HG03025 (cell line): ENCODE measurements around the gene EGFL7.

Experiments used
- ATAC-seq: cut with Tn5 transposase; IDR thresholded peaks from one replicate; pipeline ENCODE4 v1.9.1; 2021; ENCODE audit warnings: mild to moderate bottlenecking, moderate library complexity; ENCODE audit not compliant: unreplicated experiment, low FRiP score

The EGFL7 gene

DNA sequence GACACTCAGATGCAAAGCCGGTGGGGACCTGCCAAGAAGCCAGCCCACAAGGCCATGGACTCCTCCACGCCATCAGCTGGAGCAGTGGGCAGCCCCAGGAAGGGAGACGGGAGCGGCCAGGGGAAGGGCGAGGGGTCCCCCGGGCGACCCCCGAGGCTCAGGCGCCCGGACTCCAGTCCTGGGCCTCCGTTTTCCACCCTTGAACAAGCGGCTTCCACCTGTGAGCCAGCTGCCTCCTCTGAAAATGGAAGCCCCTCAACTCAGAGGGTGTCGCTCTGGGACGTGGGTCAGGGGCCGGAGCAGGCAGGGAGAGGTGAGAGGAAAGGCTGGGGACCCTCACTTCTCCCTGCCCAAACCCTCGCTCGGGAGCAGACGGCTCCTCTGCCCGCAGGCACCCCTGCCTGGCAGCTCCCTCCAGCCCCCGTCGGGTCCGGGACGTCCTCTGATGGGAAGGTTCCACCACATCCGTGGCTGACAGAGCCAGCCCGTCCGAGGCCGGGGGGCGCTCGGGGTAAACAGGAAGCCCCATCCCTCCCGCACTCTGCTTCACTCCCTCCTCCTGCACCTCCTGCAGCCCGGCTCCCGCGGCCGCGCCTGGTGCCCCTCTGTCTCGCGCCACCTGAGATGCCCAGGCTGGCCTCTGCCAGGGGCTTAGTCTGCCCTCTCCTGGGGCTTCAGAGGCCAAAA lies 3.7 kb upstream of the EGFL7 start:
- no peak for ATAC-seq

DNA sequence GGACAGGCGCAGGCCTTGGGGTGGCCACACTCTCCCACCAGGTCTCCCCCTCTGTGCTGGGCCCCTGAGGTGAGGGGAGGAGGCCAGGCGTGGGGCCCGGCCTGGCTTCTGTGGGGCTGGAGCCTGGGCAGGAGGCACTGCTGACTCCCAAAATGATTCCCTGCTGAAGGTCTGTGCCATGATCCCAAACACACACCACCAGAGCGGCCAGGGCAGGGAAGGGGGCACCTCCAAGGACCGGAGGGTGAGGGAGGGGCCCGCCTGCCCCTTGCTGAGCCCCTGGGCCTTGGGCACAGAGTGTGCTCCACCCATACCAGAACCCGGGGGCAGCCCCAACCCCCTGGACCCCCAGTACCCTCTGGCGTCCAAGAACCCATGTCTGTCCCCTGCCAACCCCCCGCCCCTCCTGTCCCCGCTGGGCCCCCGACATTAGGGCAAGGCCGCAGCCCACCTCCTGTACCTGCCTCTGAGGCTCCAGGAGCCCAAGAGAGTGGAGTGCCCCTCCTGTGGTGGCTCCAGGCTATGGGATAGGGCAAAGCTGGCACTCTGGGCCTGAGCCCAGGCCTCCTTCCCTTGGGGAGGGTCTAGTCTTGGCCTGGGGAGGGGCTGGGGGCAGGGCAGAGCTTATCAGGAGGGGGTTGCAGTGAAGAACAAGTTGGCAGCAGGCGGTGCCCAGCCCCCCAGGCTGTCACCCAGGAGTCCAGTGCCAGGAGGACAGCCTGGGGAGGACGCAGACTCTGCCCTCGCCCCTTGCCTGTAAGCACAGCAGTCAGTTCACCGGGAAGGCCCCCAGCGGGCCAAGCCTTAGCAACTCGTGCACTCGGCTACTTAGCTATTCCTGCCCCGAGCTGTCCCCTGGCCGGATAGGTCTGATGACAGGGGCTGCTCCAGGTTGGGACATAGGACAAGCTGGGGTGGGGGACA lies 2.6 kb upstream of the EGFL7 start:
- no peak for ATAC-seq

DNA sequence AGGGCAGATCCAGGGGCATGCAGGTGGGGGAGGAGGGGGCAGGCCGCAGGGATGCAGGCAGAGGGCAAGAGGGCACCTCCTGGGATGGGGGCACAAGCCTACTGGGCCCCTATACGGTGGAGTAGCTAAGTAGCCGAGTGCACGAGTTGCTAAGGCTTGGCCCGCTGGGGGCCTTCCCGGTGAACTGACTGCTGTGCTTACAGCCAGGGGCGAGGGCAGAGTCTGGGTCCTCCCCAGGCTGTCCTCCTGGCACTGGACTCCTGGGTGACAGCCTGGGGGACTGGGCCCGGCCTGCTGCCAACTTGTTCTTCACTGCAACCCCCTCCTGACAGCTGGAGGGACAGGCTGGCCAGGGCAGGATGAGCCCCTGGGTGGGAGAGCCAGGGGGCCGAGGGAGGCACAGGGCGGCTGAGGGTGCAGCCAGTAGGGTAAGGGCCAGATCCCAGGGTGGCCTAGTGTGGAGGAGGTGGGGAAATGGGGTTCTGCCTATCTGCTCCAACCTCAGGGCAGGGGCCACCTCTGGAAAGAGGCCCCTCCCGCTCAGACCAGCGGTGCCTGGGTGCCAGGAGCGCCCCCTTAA lies 1.7 kb upstream of the EGFL7 start:
- no peak for ATAC-seq

DNA sequence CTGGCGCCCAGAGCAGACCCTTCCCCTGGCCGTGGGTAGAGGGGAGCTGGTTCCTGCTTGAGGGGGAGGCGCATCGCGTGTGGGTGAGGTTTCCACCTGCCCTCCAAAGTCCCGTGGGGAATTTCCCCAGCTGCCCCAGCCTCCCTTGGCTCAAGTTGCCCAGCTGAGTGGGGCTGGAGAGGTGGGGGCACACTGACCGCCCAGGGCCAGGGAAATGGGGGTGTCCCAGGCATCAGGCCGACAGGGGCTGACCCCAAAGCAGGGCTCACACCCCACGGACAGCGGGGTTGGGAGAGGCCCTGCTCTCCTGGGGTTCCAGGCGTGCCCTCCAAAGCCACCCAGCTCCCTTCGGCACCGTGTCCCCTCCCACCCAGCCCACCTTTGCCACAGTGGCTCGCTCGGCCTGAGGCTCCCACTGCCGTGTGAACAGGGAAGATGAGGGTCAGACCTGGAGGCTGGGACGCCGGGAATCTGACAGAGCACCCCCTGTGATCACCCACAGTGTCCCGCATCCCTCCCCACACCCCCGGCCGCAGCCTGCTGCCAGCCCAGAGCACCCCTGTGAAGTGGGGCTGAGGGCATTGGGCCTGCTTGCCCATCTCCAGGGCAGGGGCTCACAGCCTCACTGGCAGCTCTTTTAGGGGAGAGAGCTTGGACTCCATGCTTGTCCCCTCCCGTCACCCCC lies 933 bp upstream of the EGFL7 start:
- ATAC-seq = no peak

DNA sequence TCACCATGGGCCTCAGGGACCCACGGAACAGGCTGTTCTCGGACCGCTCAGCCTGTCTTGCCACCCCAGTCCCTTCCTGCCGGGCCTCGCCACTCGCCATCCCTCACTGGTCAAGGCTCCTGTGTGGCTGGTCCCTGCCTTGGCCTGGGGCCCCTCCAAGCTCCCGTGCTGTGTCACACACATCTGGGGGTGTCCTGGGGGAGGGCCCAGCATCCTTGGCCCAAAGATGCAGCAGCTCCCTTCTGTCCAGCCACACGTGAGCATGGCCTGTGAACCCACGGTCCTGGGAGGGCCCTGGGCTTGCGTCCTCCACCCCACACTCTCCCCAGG lies 425 bp upstream of the EGFL7 start:
- no peak for ATAC-seq

DNA sequence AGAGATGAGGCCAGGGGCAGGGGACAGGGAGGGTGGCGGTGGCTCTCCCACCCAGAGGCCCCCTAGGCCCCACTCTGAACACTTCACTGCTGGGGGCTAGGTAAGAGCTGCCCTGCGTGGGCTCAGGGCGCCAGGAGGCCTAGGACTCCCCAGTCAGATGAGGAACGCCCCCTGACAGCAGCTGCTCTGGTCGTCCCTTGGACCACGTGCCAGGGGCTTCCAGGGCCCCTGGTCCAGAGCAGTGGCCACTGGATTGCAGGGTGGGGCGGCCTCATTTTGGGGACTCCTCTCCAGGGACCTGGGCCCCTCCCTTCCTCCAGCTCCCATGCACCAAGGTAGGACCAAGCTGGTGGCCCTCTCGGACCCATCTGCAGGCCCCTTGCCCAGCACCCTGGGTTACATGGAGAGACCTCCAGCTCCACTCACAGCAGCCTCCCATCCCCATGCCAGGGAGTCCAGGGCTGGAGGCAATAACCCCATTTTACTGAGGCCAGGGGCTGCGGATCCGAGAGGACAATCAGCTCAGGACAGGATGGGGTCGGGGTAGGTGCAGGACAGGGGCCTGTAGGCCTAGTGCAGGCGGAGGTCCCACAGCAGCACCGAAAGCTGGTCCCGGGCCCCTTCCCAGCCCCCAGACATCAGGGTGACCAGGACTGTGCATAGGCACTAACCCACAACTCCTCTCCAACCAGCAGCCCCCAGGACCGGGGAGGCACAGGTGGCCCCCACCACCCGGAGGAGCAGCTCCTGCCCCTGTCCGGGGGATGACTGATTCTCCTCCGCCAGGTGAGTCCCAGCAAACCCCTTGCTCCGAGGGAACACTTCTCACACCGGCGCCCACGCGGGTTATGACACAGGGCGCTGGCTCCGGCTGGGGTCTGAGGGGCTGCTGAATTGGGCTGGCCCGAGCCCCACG lies 1.5 kb downstream of the EGFL7 start:
- no peak for ATAC-seq

DNA sequence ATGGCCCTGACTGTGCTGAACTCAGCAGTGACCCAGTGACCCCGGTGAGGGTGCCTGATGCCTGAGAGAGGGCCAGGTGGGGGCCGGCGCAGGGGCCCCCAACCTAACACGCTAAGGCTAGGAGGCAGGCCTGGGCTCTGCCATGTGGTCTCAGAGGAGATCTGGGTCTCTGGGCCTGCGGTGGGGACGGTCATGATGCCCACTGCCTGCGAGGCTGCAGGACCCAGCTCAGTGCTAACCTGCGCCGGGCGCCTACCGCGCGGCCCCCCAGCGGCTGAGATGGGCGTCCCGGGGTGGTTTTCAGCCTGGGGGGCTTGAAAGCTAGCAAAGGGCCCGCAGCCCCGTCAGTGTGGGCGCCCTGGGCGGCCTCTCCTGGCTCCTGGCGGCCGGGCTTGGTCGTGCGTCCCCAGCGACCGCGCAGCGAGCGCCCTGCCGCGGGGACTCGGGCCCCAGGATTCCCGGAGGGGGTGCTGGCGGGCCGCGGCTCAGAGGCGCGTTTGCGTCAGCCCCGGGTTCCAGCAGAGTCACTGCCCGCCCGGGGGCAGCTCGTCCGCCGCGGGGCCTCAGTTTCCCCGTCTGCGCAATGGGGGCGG lies 2.5 kb downstream of the EGFL7 start:
- no peak for ATAC-seq

DNA sequence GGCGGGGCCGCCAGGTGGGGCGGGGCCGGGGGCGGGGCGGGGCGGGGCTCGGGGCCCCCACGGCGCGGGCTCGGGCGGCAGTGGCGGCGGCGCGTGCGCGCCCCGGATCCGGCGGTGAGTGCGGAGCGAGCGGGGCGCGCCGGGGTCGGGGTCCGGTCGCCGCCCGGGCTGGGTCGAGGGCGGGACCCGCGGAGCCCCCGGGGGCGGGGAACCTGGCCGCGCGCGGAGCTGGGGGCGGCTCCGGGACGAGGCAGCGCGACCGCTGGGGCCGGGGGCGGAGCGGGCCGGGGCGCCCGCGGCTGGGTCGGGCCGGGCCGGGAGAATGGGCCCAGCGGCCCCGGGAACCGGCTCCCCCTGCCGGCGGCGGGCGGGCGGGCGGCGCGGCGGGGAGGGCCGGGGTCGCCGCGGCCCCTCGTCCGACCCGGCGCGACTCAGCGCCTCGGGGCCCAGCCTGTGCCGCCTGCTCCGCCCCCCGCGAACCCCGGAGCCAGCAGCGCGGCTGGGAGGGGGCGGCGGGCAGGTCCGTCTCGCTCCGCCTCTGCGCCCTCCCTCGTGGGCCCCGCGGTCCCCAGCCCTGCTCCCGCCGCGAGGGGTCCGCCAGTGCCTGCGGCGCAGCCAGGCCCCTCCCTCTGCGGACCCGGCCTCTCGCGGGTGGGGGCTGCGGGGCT lies 3.1 kb downstream of the EGFL7 start:
- no peak for ATAC-seq

DNA sequence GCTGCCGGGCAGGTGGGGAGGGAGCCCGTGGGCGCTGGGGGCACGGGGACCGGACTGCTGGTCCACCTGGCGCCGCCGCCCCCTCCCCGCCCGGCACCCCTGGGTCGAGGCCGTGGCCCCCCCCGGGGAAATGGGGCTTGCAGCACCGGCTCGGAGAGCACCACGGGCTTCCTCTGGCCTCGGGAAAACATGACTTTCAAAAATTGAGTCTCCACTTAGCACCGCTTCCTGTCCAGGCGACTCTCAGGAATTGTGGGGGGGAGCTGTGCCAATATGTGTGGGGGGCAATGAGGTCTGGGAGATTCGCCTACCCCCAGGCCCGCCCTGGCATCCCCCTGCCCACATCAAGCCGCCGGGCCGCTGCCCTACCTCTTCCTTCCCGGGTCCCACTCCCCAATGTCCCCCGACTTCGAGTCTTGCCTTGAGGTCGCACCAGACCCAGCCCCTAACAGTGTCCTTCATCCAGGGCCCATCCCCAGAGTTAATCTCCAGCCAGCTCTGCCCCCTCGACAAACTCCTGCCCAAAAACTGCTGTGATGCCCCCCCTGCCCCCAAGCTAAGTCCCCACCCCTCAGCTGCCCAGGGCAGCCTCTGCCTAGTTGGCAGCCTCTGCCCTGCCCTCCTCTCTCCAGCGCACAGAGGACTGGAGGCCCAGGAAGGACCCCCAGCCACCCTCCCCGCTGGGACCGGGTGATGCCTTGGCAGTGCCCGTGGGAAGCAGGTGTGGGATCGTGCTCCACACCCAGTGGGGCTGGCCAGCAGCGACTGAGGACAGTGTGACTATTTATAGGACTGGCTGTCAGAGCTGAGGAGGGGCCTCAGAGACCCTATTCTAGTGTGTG lies 3.9 kb downstream of the EGFL7 start:
- ATAC-seq = no peak

DNA sequence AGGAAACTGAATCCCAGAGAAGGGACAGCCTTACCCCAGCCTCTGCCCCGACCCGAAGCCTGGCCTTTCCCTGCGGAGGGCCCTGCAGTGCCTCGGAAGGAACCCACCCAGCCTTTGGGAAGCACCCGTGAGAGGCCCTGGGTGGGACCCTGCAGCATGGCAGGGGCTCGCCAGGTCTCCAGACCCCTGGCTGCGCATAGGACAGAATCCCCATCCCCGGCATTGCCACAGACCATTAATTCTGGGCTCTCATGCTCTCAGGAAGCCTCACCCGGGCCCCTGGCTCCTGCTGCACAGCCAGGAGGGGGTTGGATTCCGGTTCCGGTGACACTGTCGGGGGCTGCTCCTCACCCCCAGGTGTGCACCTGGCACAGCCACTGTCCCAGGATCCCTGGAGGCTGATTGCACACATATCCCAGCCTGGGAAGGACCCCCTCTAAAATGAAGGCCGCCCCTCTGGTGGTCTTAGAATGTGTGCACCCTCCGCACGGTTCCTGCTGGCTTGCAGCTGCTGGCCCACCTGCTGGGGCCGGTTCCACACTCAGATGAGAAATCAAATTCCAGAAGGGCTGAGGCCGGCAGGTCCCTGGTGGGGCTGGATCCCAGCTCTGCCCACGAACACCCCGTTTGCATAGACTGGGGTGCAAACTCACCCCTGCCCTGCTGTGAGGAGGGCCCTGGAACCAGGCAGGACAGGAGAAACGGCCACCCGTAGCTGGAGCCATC lies 4.7 kb downstream of the EGFL7 start:
- ATAC-seq = no peak

DNA sequence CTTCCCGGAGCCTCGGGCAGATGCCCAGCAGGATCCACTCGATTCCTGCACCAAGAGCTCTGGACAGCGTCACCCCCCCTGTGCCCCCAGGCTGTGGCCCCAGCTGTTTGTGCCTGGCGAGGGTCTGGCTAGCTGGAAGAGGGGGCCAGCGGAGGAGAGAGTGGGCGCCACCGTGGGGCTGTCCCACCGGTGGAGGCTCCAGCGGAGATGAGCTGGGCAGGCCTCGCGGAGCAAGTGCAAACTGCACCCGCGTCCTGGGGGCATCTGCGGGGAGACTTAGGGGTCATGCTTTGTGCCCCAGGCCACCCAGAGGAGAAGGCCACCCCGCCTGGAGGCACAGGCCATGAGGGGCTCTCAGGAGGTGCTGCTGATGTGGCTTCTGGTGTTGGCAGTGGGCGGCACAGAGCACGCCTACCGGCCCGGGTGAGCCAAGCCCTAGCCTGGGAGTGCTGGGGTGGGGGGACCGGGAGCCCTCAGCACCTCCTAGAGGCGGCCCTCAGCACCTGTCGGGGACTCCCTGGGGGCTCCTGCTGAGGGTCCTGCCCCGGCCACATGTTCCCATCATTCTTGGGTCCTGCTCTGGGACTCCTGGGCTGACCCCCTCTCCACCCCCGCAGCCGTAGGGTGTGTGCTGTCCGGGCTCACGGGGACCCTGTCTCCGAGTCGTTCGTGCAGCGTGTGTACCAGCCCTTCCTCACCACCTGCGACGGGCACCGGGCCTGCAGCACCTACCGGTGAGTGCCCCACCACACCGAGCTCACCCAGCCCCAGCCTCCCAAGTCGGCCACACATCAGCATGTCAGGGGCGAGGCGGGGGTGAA lies 5.4 kb downstream of the EGFL7 start:
- no peak for ATAC-seq

DNA sequence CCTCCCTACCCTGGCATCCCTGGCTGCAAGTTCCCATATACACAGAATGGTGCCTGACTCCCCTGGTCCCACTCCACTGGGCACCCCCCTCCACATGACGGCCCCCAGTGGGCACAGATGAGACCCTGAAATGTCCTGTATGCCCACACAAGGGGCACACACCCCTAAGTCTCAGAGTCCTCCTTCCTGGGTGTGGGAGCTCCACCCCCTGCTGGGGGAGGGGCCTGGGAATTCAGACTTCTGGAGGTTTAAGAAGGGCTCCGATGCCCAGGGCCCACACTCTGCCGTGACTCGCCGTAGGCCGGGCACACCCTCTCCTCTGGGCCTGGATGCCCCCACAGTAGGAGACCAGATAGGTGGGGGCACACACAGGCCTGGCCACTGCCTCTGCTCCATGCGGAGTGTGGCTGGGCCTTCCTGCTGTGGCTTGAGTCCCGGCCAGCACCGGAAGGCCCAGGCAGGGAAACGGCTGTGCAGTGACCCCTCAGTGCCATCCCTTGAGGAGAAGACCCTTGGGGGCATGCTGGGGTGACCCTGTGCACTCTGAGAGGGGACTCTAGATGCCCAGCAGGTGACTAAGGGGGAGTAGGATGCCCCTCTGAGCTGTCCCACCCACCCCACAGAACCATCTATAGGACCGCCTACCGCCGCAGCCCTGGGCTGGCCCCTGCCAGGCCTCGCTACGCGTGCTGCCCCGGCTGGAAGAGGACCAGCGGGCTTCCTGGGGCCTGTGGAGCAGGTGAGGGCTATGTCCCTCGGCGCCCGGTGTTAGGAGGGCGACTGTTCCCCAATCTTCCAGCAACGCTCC lies 6.5 kb downstream of the EGFL7 start:
- ATAC-seq = no peak

DNA sequence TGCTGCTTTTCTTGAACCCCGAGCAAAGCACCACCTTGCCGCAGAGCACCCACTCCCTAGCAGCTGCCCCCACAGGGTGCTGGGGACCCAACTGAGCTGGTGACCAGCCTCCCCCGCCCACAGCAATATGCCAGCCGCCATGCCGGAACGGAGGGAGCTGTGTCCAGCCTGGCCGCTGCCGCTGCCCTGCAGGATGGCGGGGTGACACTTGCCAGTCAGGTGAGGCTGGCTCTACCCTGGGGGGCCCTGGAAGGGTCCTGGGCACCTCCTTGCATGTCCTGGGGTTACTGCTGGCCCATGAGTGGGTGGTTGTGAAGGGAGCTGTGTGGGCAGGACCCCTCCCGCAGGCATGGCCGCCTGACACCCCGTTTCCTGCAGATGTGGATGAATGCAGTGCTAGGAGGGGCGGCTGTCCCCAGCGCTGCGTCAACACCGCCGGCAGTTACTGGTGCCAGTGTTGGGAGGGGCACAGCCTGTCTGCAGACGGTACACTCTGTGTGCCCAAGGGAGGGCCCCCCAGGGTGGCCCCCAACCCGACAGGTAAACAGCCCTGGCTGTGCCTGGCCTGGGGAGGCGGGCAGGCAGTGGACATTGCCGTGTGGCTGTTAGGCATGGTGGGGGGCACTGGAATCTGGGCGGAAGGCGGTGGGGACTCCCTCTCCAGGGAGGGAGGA lies 7.2 kb downstream of the EGFL7 start:
- ATAC-seq = no peak

DNA sequence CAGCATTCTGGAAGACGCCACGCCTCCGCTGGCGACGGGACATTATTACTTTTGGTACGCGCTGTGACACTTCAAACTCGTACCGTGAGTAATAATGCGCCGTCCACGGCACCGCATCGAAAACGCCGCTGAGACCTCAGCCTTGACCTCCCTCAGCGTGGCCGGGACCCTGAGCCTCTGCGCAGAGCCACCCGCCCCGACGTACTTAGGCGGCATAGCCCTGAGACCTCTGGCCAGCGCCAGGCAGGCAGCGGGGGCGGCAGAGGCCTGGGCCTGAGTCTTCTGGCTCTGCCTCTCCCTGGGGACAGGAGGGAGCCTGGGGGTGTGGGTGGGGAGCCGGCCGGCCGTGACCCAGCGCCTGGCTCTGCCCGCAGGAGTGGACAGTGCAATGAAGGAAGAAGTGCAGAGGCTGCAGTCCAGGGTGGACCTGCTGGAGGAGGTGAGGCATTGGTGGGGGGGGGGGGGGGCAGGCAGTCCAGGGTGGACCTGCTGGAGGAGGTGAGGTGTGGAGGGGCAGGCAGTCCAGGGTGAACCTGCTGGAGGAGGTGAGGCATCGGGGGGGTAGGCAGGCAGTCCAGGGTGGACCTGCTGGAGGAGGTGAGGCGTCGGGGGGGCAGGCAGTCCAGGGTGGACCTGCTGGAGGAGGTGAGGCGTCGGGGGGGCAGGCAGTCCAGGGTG lies 8.0 kb downstream of the EGFL7 start:
- no peak for ATAC-seq

DNA sequence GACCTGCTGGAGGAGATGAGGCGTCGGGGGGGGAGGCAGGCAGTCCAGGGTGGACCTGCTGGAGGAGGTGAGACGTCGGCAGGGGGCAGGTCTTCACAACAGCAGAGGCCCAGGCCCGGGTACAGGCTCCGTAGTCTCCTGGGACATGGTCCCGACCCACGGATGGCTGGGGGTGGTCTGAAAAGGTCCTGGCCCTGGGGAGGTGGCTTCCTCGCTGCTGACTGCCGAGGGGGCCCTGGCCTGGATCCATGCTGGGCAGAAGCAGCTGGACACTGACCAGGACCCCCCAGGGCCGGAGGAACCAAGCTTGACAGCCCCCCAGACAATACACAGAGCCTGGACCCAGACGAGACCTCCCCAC lies 8.5 kb downstream of the EGFL7 start:
- no peak for ATAC-seq
